Liver (tissue), 3 donors: ENCODE results near the gene CGAS.

Experiments
- ATF3 ChIP-seq: IDR thresholded peaks from 2 replicates; pipeline ENCODE4 v1.6.1; 2016; ENCODE audit warnings: antibody characterized with exemption
- CTCF ChIP-seq: fragments of 150-350 bp; IDR thresholded peaks from 2 replicates; pipeline ENCODE4 v1.5.1; 2017; ENCODE audit warnings: improper control_type of control experiment, low read depth, low read length; ENCODE audit not compliant: missing input control
- EGR1 ChIP-seq, 2 donors: IDR thresholded peaks; 2 replicates each; pipeline ENCODE4 v1.6.1; 2016 to 2018; ENCODE audit warnings: antibody characterized with exemption in 2 of 2, low read depth in 2 of 2
- FOXA1 ChIP-seq: IDR thresholded peaks from 2 replicates; pipeline ENCODE4 v1.6.1; 2016; ENCODE audit warnings: antibody characterized with exemption
- GABPA ChIP-seq, 2 donors: IDR thresholded peaks in 1 of 2; conservative IDR thresholded peaks in 1 of 2; 2 replicates each; pipeline ENCODE4 v1.6.1; 2016; ENCODE audit warnings: antibody characterized with exemption in 2 of 2, mild to moderate bottlenecking in 1 of 2, moderate library complexity in 1 of 2
- RAD21 ChIP-seq, 2 donors: IDR thresholded peaks; 2 replicates each; pipeline ENCODE4 v1.6.1; 2016; ENCODE audit warnings: antibody characterized with exemption in 2 of 2, mild to moderate bottlenecking in 2 of 2
- RXRA ChIP-seq, 2 donors: IDR thresholded peaks; 2 replicates each; pipeline ENCODE4 v1.6.1; 2017 to 2018; ENCODE audit warnings: antibody characterized with exemption in 2 of 2, mild to moderate bottlenecking in 1 of 2
- SP1 ChIP-seq: IDR thresholded peaks from 2 replicates; pipeline ENCODE4 v1.6.1; 2018; ENCODE audit warnings: antibody characterized with exemption, mild to moderate bottlenecking
- TAF1 ChIP-seq: conservative IDR thresholded peaks from 2 replicates; pipeline ENCODE4 v1.6.1; 2016; ENCODE audit warnings: antibody characterized with exemption, mild to moderate bottlenecking
- YY1 ChIP-seq: IDR thresholded peaks from 2 replicates; pipeline ENCODE4 v1.6.1; 2016; ENCODE audit warnings: antibody characterized with exemption, mild to moderate bottlenecking
- ZBTB33 ChIP-seq: IDR thresholded peaks from 2 replicates; pipeline ENCODE4 v1.6.1; 2016; ENCODE audit warnings: antibody characterized with exemption
- TF ChIP-seq, protein P1 (sequence below): IDR thresholded peaks from 2 replicates; pipeline ENCODE4 v1.6.1; 2016; ENCODE audit warnings: antibody characterized with exemption, mild to moderate bottlenecking
- donor health status: healthy.
- donor health status: healthy.

- no peak for TF ChIP-seq CTCF
- no peak for TF ChIP-seq RXRA (IDR thresholded peaks at IDR 0.05)
- TF ChIP-seq, protein P1, sequence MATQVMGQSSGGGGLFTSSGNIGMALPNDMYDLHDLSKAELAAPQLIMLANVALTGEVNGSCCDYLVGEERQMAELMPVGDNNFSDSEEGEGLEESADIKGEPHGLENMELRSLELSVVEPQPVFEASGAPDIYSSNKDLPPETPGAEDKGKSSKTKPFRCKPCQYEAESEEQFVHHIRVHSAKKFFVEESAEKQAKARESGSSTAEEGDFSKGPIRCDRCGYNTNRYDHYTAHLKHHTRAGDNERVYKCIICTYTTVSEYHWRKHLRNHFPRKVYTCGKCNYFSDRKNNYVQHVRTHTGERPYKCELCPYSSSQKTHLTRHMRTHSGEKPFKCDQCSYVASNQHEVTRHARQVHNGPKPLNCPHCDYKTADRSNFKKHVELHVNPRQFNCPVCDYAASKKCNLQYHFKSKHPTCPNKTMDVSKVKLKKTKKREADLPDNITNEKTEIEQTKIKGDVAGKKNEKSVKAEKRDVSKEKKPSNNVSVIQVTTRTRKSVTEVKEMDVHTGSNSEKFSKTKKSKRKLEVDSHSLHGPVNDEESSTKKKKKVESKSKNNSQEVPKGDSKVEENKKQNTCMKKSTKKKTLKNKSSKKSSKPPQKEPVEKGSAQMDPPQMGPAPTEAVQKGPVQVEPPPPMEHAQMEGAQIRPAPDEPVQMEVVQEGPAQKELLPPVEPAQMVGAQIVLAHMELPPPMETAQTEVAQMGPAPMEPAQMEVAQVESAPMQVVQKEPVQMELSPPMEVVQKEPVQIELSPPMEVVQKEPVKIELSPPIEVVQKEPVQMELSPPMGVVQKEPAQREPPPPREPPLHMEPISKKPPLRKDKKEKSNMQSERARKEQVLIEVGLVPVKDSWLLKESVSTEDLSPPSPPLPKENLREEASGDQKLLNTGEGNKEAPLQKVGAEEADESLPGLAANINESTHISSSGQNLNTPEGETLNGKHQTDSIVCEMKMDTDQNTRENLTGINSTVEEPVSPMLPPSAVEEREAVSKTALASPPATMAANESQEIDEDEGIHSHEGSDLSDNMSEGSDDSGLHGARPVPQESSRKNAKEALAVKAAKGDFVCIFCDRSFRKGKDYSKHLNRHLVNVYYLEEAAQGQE: no peak
- TF ChIP-seq ZBTB33: no peak
- TF ChIP-seq GABPA (IDR thresholded peaks at IDR 0.05 in 1 of 2, conservative IDR thresholded peaks at IDR 0.05 in 1 of 2): no peak
- no peak for TF ChIP-seq FOXA1
- TF ChIP-seq YY1: peak; percentile 18
- no peak for TF ChIP-seq EGR1 (IDR thresholded peaks at IDR 0.05; ENCODE audit: low read depth in 2 of 2)
- no peak for TF ChIP-seq SP1
- TF ChIP-seq TAF1: no peak
- no peak for TF ChIP-seq RAD21 (IDR thresholded peaks at IDR 0.05)
- no peak for TF ChIP-seq ATF3
Measured at GRCh38 chr6:73452107-73452461, at the start of gene CGAS.
